ENCODE data around the gene OR51S1.

GRCh38 chr11:4881188-4881587 lies 32.2 kb upstream of the OR51S1 start:
- TF ChIP-seq, protein P1, sequence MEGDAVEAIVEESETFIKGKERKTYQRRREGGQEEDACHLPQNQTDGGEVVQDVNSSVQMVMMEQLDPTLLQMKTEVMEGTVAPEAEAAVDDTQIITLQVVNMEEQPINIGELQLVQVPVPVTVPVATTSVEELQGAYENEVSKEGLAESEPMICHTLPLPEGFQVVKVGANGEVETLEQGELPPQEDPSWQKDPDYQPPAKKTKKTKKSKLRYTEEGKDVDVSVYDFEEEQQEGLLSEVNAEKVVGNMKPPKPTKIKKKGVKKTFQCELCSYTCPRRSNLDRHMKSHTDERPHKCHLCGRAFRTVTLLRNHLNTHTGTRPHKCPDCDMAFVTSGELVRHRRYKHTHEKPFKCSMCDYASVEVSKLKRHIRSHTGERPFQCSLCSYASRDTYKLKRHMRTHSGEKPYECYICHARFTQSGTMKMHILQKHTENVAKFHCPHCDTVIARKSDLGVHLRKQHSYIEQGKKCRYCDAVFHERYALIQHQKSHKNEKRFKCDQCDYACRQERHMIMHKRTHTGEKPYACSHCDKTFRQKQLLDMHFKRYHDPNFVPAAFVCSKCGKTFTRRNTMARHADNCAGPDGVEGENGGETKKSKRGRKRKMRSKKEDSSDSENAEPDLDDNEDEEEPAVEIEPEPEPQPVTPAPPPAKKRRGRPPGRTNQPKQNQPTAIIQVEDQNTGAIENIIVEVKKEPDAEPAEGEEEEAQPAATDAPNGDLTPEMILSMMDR (IDR thresholded peaks at IDR 0.05) = no peak
- TF ChIP-seq ZFX (IDR thresholded peaks at IDR 0.05; ENCODE audit: borderline replicate concordance) = no peak

Measured in 22Rv1 (cell line).